SW 1271 (cell line): ENCODE measurements around the gene SMIM35.

Experiments
- DNase-seq, 2 experiments: peaks; one replicate each; lab custom pipeline; 2025; lab: John Stamatoyannopoulos, UW

Gene SMIM35

GRCh38 chr11:118109231-118109630 is 22.5 kb upstream of the SMIM35 start:
- no peak for DNase-seq

GRCh38 chr11:118108513-118108912 is 21.8 kb upstream of the SMIM35 start:
- DNase-seq, result no peak

DNA sequence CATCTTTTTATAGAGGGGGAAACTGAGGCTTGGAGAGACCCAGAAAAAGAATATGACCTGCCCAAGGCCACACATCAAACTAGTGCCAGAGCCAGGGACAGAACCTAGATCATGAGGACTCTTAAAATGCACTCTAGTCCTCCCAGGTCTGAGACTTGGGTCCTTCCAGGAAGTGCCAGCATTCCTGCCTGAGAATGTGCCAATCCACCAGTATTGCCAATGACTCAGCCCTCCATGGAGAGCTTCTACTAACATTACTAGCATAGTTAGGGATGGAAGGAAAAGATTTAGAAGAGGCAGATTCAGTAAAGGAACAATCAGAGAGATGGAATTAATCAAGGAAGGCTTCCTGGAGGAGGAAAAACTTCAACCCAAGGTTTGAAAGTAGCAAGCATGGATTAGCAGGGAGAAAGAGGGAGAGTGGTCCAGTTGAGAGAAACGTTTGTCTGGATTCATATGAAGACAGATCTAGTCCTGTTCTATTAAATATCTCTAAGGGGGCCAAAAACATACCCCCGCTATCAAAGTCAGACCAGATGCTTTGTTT is 20.1 kb upstream of the SMIM35 start:
- no peak for DNase-seq

GRCh38 chr11:118105657-118106305 is 19.0 kb upstream of the SMIM35 start:
- DNase-seq, result no peak

GRCh38 chr11:118104491-118104890 is 17.7 kb upstream of the SMIM35 start:
- no peak for DNase-seq

DNA sequence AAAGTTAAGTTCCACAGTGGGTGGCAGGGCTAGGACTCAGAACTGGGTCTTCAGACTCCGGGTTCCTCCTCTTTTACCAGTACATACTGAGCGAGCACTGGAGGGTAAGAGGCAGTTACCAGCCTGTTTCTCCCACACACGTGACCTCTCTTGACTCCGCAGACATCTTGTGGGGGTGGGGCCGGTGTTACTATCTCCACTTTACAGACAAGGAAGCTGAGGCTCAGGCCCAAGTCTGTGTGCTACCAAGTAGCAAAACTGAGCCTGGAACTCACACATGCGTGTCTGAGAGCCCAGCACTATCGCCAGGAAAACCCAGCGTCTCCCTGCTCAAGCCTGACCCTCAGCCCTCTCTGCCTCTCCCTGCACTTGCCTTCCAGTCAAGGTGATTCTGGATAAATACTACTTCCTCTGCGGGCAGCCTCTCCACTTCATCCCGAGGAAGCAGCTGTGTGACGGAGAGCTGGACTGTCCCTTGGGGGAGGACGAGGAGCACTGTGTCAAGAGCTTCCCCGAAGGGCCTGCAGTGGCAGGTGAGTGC is 16.0 kb upstream of the SMIM35 start:
- DNase-seq, result no peak

DNA sequence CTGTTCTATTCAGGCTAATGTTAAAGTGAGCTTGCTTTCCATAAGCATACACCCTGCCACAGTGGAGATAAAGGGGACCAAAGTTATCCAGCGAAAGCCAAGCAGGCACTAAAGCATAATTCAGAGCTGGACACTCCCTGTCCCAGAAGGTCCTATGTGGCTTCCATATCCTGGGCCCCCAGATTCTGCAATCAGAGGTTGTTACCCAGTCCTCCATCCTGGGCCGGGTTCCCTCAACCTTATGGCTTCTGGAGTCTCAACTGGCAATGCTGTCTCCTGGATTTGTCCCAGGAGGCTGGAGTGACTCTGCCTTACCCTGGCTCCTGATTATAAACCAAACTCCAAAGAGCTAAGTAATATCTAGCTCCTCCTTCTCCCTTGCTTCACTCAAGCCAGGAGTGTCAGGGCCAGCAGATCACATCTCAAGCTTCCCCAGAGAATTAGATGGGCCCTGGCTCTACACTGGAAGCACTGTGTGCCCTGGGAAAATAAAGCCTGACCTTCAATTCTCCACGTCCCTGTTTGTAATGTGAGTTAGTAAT is 14.0 kb upstream of the SMIM35 start:
- DNase-seq, result no peak

DNA sequence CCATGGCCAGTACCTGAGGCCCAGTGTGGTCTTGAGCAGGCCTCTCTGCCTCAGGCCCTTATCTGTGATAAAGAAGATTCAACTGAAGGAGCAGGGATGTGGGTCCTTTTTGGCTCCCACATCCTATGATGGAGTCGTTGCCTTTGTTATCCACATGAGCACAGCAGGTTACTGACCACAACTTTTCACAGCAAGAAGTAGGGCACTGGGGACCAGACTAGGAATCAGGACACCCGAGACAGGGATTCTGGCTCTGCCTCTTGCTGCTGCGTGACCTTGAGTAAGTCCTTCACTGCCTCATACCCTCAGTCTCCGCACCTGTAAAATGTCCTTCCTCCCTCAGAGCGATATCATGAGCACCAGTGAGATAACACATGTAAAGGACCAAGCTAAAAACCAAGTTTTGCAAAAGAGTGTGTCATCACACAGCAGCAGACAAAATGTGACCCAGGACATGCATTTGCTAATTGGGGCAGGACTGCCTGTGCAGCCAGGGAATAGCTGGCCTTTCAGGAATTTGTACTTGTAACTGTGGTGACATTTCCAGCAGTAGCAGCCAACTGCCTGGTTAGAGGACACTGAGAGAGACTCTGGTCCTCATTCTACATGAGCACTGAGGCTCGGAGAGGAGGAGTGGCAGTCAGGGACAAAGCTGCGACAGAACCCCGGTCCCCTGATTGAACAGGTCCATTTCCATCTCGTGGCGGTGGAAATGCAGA is 13.2 kb upstream of the SMIM35 start:
- DNase-seq, result no peak

- DNase-seq, result no peak
These were observed 12.5 kb upstream of the SMIM35 start for GRCh38 chr11:118098996-118099837.

- no peak for DNase-seq
These were observed 9.2 kb upstream of the SMIM35 start for GRCh38 chr11:118095967-118096367.

GRCh38 chr11:118095493-118095892 is 8.7 kb upstream of the SMIM35 start:
- no peak for DNase-seq

- no peak for DNase-seq
These were observed 6.3 kb upstream of the SMIM35 start for GRCh38 chr11:118092907-118093571.

DNA sequence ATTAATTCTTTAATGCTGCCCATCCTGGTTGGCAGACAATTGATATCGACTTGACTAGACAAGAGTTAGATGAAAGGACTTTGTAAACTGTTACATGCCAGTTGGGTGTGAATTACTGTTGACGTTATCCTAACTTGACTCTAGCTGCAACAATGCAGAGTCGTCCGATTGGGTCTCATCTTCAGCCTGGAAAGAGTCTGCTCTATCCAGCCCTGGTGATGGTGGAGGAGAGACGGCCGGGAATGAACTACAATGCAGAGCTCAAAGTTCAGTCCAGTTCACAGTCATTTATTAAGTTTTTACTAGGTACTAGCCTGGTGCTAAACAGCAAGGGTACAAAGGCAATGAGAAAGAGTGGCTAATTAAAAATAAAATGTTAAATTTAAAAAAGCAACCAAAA is 4.9 kb upstream of the SMIM35 start:
- no peak for DNase-seq

GRCh38 chr11:118090545-118091162 is 3.9 kb upstream of the SMIM35 start:
- DNase-seq, result no peak

- DNase-seq, result no peak
These were observed 1.8 kb upstream of the SMIM35 start for GRCh38 chr11:118088531-118088930.

- DNase-seq, result no peak
These were observed 1.2 kb upstream of the SMIM35 start for GRCh38 chr11:118087931-118088330.

- no peak for DNase-seq
These were observed 2.1 kb downstream of the SMIM35 start for GRCh38 chr11:118084656-118085055.

DNA sequence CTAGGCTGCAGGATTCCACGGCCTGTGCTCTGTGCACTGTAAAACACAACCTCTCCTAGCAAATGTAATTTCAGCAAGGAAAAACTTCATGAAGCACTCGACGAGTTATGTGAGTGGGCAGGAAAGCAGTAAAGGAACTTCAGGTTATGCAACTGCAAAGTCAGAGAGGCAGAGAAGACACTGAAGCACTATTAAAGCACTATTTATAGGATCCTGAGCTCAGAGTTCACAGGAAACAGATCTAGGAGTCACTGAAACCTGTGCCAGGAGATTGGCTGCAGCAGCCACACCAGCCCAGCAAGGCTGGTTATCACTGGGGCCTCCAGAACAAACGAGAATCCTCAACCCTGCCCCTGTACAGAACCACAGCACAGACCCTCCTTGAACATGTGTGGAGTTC is 2.5 kb downstream of the SMIM35 start:
- DNase-seq, result no peak

DNA sequence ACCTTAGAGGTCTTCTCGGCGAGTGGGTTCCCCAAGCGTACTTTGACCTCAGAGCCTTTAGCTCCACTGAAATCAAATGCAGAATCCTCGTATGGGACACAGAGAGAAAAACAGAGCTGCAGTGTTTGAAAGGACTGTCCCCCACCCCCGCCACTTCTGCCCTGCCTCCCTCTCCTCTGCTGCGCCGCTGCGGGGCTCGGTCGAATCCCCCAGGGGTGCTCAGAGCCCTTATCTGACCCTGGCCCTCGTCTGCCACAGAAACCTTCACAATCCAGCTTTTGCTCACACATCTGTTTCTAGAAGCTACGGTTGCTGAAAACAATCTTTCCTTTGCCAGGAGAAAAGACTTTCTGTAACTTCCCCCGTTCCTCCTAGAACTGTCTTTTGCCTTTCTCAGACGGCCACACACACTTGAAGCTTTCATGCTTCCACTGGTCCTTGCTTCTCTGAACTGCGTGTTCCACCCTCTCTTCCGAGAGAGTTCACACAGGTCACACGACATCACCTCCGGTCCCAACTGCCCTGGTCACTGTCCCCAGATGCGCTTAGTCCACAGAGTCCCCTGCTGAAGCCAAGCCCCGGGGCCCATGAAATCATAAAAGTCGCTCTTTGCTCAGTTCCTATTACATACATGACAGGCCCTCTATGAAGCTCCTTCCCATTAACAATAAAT is 3.7 kb downstream of the SMIM35 start:
- no peak for DNase-seq

DNA sequence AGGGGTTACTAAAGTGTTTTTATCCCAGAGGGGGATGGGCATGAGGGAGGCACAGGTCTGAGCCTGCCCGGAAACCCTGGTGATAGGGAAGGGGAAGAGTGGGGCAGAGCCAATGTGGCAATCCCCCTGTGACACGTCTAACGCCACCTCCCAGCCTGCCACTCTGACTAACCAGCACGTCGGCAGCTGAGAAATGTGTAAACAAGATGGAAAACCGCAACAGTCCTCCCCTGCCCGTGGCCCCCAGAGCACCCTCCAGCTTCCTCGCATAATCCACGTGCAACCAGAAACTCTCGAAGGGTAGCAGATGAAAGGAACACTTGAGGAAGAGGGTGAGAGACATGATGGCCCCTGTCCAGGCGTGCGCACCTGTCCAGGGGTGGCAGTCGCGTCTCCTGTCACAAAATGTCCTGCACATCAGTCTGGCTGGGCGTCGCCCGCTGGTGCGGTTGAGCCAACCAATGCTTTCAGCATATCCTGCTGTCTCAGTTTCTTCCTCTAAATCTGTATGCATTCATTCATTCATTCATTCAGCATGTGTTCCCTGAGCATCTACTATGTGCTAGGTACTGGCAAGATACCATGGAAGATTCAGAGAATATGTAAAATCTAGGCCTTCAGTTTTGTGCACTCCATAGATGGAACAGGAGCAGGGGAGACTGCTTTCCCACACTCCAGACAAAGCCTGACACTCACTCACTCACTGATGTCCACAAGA is 5.4 kb downstream of the SMIM35 start:
- DNase-seq, result no peak
